A673 (cell line): ENCODE results near the gene CDH23. TPM values are rescaled to one million over a fixed set of nuclear protein-coding genes. Genes with fewer than 3 reads are reported as not detected.

Source experiments
- BruUV-seq: library from RNA; stranded (reverse); fragments of 400-500 nt; replicated peaks from 2 replicates; lab custom pipeline; 2021; lab: Mats Ljungman, UMichigan
- CTCF ChIA-PET: fragments of 300-600 bp; sonication (Branson Sonifier 250); formaldehyde crosslinking; loops from one replicate; lab custom pipeline; 2022; ENCODE audit warnings: antibody characterized with exemption; lab: Charles Lee
- POLR2A ChIA-PET: fragments of 300-600 bp; sonication (Branson Sonifier 250); formaldehyde crosslinking; loops from one replicate; lab custom pipeline; 2022; ENCODE audit warnings: antibody characterized with exemption; ENCODE audit not compliant: low non-redundant PET; lab: Charles Lee
- DNase-seq: peaks from one replicate; pipeline ENCODE4 v3.0.0-alpha.2; 2015; ENCODE audit warnings: low spot score
- H3K27ac ChIP-seq: fragments of 200-600 bp; sonication (generic); 2 replicates; pipeline ENCODE4 v1.5.1; 2016; ENCODE audit warnings: mixed run types, low read depth, mild to moderate bottlenecking, mixed read lengths, antibody characterized with exemption, low read length; ENCODE audit not compliant: poor library complexity, severe bottlenecking
- H3K27me3 ChIP-seq: fragments of 200-600 bp; sonication (generic); replicated peaks from 2 replicates; pipeline ENCODE4 v1.6.1; 2017; ENCODE audit warnings: mixed run types, low read depth, mild to moderate bottlenecking, mixed read lengths, antibody characterized with exemption, low read length; ENCODE audit not compliant: insufficient read depth, poor library complexity
- H3K36me3 ChIP-seq: fragments of 200-600 bp; sonication (generic); 2 replicates; pipeline ENCODE4 v1.6.1; 2016; ENCODE audit warnings: mixed run types, mild to moderate bottlenecking, mixed read lengths, antibody characterized with exemption, low read length; ENCODE audit not compliant: insufficient read depth, poor library complexity, severe bottlenecking
- H3K4me1 ChIP-seq: fragments of 200-600 bp; sonication (generic); 2 replicates; pipeline ENCODE4 v1.6.1; 2017; ENCODE audit warnings: mixed run types, mild to moderate bottlenecking, mixed read lengths, antibody characterized with exemption, low read length; ENCODE audit not compliant: insufficient read depth, poor library complexity, severe bottlenecking
- H3K4me3 ChIP-seq: fragments of 200-600 bp; sonication (generic); 2 replicates; pipeline ENCODE4 v1.5.1; 2016; ENCODE audit warnings: low read depth, mixed run types, mild to moderate bottlenecking, mixed read lengths, low read length; ENCODE audit not compliant: poor library complexity, severe bottlenecking
- H3K9me3 ChIP-seq: fragments of 200-600 bp; sonication (generic); 2 replicates; pipeline ENCODE4 v1.6.1; 2016; ENCODE audit warnings: mixed run types, low read depth, mild to moderate bottlenecking, mixed read lengths, antibody characterized with exemption, low read length; ENCODE audit not compliant: poor library complexity, severe bottlenecking
- EZH2 ChIP-seq: fragments of 200-600 bp; sonication (generic); IDR thresholded peaks from 2 replicates; pipeline ENCODE4 v1.6.1; 2017; ENCODE audit warnings: borderline replicate concordance, low read depth, mild to moderate bottlenecking, mixed read lengths, antibody characterized with exemption, low read length; ENCODE audit not compliant: poor library complexity, severe bottlenecking
- intact Hi-C: fragments of 100-400 bp; cut with micrococcal nuclease; formaldehyde crosslinking; loops from one replicate; pipeline ENCODE4 v1.10.0; 2022; ENCODE audit not compliant: unreplicated experiment
- total RNA-seq: library from RNA; stranded (reverse); gene quantifications from 2 replicates; pipeline ENCODE4 v1.2.3, GENCODE V29; 2021
- TF ChIP-seq, protein P1 (sequence below): fragments of 300-800, 200-600 bp; sonication (generic); conservative IDR thresholded peaks from 2 replicates; pipeline ENCODE4 v1.5.1; 2017; ENCODE audit warnings: low read depth, mild to moderate bottlenecking, antibody characterized with exemption, low read length, moderate library complexity, mixed read lengths

Gene CDH23
- total RNA-seq, 1 experiment from 2014 or later = 49.7 TPM

DNA sequence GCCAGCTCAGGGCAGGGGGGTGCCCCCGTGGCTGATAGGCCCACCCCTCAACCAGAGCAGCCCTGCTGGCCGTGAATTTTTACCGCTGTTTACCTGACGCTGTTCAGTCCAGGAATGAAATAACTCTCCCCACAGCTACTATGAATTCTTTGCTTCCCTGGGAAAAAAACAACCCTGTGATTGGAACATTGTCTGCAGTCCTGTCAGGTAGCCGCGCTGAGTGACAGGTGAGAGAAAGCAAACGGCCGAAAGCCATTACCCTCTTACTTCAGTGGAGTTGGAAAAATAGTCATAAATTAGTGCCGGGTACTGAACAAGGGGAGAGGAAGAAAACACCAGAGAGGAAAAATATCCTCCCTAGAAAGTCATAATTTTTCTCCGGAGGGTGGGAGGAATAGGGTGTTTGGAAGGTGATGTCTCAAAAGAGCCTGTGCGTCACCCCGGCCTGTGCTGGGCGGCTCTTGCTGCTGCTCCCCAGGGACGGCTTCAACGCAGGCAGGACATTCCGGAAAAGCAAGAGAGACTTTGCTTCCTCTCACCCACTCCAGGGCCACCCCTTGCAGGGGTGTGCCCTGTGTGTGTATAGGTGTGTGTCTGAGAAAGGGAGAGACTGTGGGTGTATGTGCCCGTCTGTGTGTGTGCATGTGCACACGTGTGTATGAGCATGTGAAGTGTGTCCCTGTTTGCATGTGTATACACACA, 69.0 kb downstream of the CDH23 start:
- H3K36me3 ChIP-seq = no peaks in the 10 kb centered on the region
- H3K27me3 ChIP-seq = no peaks in the 10 kb centered on the region
- no peaks in the 10 kb centered on the region for H3K9me3 ChIP-seq
- no peak overlapping the region for H3K4me3 ChIP-seq
- no peak overlapping the region for H3K27ac ChIP-seq
- ChIA-PET POLR2A (no interaction called here), CTCF (no interaction called here)
- no peak for TF ChIP-seq EZH2
- TF ChIP-seq, protein P1, sequence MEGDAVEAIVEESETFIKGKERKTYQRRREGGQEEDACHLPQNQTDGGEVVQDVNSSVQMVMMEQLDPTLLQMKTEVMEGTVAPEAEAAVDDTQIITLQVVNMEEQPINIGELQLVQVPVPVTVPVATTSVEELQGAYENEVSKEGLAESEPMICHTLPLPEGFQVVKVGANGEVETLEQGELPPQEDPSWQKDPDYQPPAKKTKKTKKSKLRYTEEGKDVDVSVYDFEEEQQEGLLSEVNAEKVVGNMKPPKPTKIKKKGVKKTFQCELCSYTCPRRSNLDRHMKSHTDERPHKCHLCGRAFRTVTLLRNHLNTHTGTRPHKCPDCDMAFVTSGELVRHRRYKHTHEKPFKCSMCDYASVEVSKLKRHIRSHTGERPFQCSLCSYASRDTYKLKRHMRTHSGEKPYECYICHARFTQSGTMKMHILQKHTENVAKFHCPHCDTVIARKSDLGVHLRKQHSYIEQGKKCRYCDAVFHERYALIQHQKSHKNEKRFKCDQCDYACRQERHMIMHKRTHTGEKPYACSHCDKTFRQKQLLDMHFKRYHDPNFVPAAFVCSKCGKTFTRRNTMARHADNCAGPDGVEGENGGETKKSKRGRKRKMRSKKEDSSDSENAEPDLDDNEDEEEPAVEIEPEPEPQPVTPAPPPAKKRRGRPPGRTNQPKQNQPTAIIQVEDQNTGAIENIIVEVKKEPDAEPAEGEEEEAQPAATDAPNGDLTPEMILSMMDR = no peak
- BruUV-seq = no TSS peak
- DNase-seq = no peak
- H3K4me1 ChIP-seq = no peaks in the 10 kb centered on the region
- intact Hi-C loops = no loop called here

DNA sequence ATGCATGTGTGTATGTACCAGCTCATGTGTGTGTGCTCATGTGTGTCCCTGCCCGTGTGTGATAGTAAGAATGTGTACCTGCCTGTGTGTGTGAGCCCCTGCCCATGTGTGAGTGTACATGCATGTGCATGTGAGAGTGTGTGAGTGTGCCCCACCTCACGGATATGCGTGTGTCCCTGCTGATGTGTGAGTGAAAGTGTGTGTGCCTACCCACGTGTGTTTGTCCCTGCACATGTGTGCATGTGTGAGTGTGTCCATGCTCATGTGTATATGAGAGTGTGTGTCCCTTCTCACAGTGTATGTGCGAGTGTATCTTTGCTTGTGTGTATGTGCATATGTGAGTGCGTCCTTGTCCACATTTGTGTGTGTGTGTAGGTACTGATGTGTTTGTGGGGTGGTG, 69.6 kb downstream of the CDH23 start:
- BruUV-seq = no TSS peak

DNA sequence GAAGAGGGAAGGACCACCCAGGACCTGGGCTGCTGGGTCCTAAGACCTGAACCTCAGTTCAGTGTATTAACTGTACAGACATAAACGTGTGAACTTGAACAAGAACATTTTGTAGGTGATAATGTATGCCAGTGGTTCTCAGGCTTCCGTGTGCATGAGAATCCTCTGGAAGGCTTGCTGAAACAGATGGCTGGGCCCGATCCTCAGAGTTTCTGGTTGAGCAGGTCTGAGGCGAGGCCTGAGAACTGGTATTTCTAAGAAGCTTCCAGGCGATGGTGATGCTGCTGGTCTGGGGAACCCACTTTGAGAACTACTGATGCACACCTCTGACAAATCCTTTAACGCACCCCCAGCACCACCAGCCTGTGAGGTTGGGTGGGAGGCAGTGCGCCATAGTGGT, 70.4 kb downstream of the CDH23 start:
- intact Hi-C loops = no loop called here
- TF ChIP-seq, protein P1 = no peak
- TF ChIP-seq EZH2 = no peak
- BruUV-seq = no TSS peak
- Histone ChIP-seq H3K27me3 (no peaks in the 10 kb centered on the region), H3K4me3 (no peak overlapping the region), H3K4me1 (no peaks in the 10 kb centered on the region), H3K9me3 (no peaks in the 10 kb centered on the region), H3K36me3 (no peaks in the 10 kb centered on the region), H3K27ac (no peak overlapping the region)
- ChIA-PET CTCF (interaction anchor here (0.7 kb wide), 1 partner anchor 429 kb away, joined by 3 read pairs; no protein-coding TSS in a partner anchor), POLR2A (no interaction called here)
- DNase-seq = no peak

More for the DNA sequence above, 69.6 kb downstream of the CDH23 start:
- TF ChIP-seq EZH2 = no peak
- TF ChIP-seq, protein P1 = no peak
- Histone ChIP-seq H3K36me3 (no peaks in the 10 kb centered on the region), H3K4me3 (no peak overlapping the region), H3K27me3 (no peaks in the 10 kb centered on the region), H3K27ac (no peak overlapping the region), H3K9me3 (no peaks in the 10 kb centered on the region), H3K4me1 (no peaks in the 10 kb centered on the region)
- no peak for DNase-seq
- ChIA-PET POLR2A (no interaction called here), CTCF (no interaction called here)
- intact Hi-C loops = no loop called here
